ENCODE measurements around the gene KLK14.

KLK14 gene

DNA sequence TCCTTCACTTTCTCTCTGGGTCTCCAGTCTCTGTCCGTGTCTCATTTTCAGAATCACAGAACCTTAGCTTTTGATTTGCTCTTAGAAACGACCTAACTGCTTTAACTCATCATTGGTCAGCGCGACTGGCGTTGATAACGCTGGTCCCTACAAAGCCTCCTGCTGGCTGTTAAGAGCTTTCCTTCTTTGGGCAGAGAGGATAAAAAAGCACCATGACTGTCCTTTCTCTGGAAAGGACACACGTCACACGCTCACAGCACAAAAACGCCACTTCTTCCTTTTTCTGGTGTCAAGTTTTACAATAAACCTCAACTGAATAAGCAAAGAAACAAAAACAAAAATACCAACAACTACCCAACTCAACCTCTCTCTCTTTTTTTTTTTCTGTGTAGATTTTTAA lies 46.2 kb downstream of the KLK14 start:
- ATAC-seq (replicated peaks) (no peak), DNase-seq (no peak)
- no peaks in the 10 kb centered on the region for H3K9me3 Mint-ChIP-seq
- H3K4me1 Mint-ChIP-seq (ENCODE audit: low read depth in 2 of 2), result no peaks in the 10 kb centered on the region
- no peak overlapping the region for H3K4me3 Mint-ChIP-seq
- no peaks in the 10 kb centered on the region for H3K36me3 Mint-ChIP-seq (ENCODE audit: insufficient read depth)
- peaks cover 36 to 38% of the 10 kb centered on the region in 2 donors for H3K27me3 Mint-ChIP-seq
- H3K27ac Mint-ChIP-seq, result no peak overlapping the region

DNA sequence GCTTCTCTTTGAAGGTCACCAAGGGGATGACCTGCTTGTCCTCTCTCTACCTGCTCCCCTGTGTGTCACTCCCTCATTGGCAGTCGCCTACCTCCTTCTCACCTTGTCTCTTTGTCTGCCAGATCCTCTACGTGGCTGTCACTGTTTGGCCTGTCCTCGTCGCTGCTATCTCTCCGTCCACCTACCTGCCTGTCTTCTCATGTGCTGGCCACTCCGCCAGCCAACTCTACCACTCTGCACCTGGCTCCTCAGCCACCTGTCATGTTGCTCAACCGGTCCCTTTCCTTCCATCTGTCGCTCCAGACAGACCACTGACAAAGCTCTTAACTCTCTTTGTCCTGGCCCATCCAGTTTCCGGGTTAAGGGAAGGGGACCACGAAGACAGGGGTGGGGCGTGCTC lies 48.0 kb downstream of the KLK14 start, which contains the start of gene KLK12:
Gene KLK12, minus strand, starts transcription at position 299 of the 400 bp plus-strand sequence. CDS start 381 bp downstream, outside the sequence.
- no peak for ATAC-seq (replicated peaks)
- Mint-ChIP-seq H3K4me1 (ENCODE audit: low read depth in 2 of 2) (no peaks in the 10 kb centered on the region), H3K36me3 (ENCODE audit: insufficient read depth) (no peaks in the 10 kb centered on the region), H3K4me3 (no peak within 1 kb of the TSS), H3K9me3 (no peaks in the 10 kb centered on the region), H3K27ac (no peak within 1 kb of the TSS), H3K27me3 (peaks cover 49 to 50% of the 10 kb centered on the region in 2 donors)
- no peak for DNase-seq

DNA sequence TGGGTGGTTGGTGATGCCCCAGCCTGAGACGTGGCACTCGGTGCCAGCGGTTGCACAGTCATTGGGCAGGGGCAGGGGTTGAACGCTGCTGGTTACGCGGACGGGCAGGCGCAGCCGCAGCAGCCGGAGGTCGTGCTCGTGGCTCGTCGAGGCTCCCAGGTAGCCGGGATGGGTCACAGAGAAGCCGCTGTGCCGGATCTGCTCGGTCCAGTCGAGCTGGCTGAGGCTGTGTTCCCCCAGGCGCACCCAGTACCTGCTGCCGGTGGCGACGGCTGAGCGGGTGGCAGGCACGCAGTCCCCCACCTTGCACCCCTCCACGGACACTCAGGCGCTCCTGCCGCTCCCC lies 50.8 kb downstream of the KLK14 start:
- Mint-ChIP-seq H3K4me1 (ENCODE audit: low read depth in 2 of 2) (no peaks in the 10 kb centered on the region), H3K36me3 (ENCODE audit: insufficient read depth) (no peaks in the 10 kb centered on the region), H3K27me3 (peaks cover 60 to 65% of the 10 kb centered on the region in 2 donors), H3K4me3 (no peak overlapping the region), H3K27ac (no peak overlapping the region), H3K9me3 (no peaks in the 10 kb centered on the region)
- DNase-seq, result no peak
- no peak for ATAC-seq (replicated peaks)

DNA sequence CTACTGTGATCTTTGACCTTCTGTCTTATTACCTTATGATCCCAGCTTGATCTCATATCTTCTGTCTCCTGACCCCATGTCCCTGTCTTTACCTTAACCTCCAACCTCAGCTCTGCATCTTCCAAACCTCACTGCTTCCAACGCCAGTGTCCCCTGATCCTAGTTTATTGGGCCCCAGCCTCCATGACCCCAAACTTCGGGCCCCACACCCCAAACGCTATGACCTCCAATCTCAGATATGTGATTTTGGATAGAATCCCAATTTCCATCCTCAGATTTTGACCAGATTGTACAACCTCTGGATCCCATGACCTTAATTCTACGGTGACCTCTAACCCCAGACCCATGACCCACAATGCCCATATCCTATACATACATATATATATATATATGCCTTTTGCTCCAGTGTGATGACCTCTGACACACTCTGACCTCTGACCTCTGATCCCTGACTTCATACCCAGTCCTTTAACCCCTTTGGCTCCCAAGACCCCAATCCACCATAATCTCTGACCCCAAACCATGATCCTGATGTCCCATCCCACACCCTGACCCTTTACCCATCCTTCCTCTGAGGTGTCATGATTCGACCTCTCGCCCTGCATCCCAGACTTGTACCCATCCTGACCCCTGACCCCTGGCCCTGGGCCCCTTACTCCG lies 51.3 kb downstream of the KLK14 start:
- no peak overlapping the region for H3K27ac Mint-ChIP-seq
- H3K27me3 Mint-ChIP-seq, result peaks cover 65 to 70% of the 10 kb centered on the region in 2 donors
- H3K36me3 Mint-ChIP-seq (ENCODE audit: insufficient read depth), result no peaks in the 10 kb centered on the region
- ATAC-seq (replicated peaks) (no peak), DNase-seq (no peak)
- H3K4me1 Mint-ChIP-seq (ENCODE audit: low read depth in 2 of 2), result no peaks in the 10 kb centered on the region
- no peak overlapping the region for H3K4me3 Mint-ChIP-seq
- no peaks in the 10 kb centered on the region for H3K9me3 Mint-ChIP-seq

DNA sequence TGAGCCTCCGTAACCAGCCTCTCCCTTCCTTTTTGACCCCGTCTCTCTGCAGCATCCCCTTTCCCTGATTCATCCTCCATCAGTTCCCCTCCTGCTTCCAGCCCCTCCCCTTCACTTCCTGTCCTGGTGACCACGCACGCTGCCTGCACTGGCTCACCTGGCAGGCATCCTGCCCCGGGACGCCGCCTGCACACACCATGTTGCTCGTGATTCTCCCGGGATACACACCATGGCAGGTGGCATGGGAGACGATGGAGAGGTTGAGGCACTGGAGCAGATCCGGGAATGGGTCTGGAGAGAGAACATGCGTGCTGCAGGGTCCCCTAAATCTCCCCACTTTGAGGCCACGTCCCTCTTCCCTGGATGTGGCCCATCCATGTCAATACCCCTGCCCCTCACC lies 52.1 kb downstream of the KLK14 start:
- no peaks in the 10 kb centered on the region for H3K9me3 Mint-ChIP-seq
- H3K36me3 Mint-ChIP-seq (ENCODE audit: insufficient read depth), result no peaks in the 10 kb centered on the region
- H3K4me1 Mint-ChIP-seq (ENCODE audit: low read depth in 2 of 2), result no peaks in the 10 kb centered on the region
- H3K27me3 Mint-ChIP-seq, result peaks cover 64 to 75% of the 10 kb centered on the region in 2 donors
- H3K27ac Mint-ChIP-seq, result no peak overlapping the region
- no peak for DNase-seq
- no peak overlapping the region for H3K4me3 Mint-ChIP-seq
- no peak for ATAC-seq (replicated peaks)

DNA sequence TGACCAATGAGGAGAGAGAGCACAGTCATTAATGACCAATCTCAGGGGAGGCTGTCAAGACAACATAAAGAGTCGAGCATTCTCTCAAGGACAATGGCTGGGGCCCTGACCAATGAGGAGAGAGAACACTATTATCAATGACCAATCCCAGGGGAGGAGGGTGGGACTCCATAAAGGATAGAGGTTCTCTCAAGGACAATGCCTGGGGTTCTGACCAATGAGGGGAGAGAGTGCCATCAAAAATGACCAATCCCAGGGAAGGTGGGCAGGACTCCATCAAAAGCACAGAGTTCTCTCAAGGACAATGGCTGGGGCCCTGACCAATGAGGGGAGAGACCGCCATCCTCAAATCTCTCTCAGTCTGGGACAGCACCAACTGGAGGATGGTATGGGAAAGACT lies 53.0 kb downstream of the KLK14 start:
- no peaks in the 10 kb centered on the region for H3K4me1 Mint-ChIP-seq (ENCODE audit: low read depth in 2 of 2)

More for the DNA sequence above, 53.0 kb downstream of the KLK14 start:
- Mint-ChIP-seq H3K9me3 (no peaks in the 10 kb centered on the region), H3K27ac (no peak overlapping the region), H3K36me3 (ENCODE audit: insufficient read depth) (no peaks in the 10 kb centered on the region), H3K27me3 (peaks cover 64 to 75% of the 10 kb centered on the region in 2 donors), H3K4me3 (no peak overlapping the region)
- DNase-seq, result no peak
- ATAC-seq (replicated peaks), result no peak

Data from effector memory CD8-positive, alpha-beta T cell (primary cell).